GM12872 (cell line): ENCODE results near the gene TRAF7.

Experiments used
- TF ChIP-seq, protein P1 (sequence below): IDR thresholded peaks from 3 replicates; pipeline ENCODE4 v1.5.1; 2011; ENCODE audit warnings: low read depth, mild to moderate bottlenecking, low read length, moderate library complexity; ENCODE audit not compliant: insufficient read depth

TRAF7 gene

DNA sequence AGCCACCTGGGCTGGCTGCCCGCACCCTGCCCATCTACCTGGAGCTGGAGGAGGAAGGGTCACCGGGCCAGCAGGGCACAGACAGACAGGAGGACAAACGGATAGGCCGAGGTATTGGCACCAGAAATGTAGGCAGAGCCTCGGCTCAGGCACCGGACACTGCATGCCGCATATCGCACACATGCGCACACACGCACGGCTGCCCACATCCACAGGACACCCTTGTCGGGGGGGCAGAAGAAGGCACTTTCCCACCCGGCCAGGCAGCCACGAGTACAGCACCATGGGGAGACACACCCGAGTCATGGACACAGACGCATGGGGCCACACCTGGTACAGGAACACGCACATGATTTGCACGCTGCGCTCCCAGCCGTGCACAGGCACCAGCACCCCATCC is 26.4 kb downstream of the TRAF7 start:
- TF ChIP-seq, protein P1, sequence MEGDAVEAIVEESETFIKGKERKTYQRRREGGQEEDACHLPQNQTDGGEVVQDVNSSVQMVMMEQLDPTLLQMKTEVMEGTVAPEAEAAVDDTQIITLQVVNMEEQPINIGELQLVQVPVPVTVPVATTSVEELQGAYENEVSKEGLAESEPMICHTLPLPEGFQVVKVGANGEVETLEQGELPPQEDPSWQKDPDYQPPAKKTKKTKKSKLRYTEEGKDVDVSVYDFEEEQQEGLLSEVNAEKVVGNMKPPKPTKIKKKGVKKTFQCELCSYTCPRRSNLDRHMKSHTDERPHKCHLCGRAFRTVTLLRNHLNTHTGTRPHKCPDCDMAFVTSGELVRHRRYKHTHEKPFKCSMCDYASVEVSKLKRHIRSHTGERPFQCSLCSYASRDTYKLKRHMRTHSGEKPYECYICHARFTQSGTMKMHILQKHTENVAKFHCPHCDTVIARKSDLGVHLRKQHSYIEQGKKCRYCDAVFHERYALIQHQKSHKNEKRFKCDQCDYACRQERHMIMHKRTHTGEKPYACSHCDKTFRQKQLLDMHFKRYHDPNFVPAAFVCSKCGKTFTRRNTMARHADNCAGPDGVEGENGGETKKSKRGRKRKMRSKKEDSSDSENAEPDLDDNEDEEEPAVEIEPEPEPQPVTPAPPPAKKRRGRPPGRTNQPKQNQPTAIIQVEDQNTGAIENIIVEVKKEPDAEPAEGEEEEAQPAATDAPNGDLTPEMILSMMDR: no peak

- TF ChIP-seq, protein P1: no peak
Observed at GRCh38 chr16:2183671-2184070, 28.1 kb downstream of the TRAF7 start.

GRCh38 chr16:2184346-2184745 is 28.8 kb downstream of the TRAF7 start:
- TF ChIP-seq, protein P1: no peak

GRCh38 chr16:2184962-2185361 is 29.4 kb downstream of the TRAF7 start:
- TF ChIP-seq, protein P1: no peak

DNA sequence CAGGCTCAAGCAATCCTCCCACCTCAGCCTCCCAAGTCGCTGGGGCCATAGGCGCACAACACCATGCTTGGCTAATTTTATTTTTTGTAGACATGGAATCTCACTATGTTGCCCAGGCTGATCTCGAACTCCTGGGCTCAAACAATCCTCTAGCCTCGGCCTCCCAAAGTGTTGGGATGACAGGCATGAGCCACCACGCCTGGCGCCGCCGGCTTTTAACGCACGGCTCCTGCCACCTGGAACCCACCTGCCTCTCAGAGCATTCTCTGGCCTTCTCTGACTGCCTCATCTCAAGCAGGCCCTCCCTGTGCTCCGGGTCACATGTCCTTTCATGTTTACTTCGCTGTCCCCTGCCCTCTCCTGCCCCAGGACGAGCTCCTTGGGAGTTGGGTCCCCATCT is 30.5 kb downstream of the TRAF7 start:
- TF ChIP-seq, protein P1: no peak

DNA sequence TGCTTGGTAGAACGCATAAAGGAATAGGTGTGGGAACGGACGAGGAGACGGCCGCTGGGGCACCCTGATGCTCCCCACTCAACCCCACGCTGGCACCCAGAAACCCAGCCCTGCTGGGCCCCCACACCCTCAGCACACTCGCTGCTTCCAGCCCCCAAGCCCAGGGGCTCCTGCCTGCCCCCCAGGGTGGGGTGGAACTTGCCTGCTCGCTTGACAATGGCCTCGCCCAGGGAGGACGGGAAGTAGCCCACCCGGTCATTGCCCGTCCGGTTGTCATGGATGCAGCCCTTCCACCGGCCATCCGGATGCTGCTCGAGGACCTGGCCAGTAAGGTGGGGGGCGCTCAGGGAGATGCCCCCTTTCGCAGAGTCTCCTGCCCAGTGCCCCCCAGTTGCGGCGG is 30.9 kb downstream of the TRAF7 start:
- TF ChIP-seq, protein P1: no peak

GRCh38 chr16:2187212-2187611 is 31.6 kb downstream of the TRAF7 start:
- TF ChIP-seq, protein P1: no peak

DNA sequence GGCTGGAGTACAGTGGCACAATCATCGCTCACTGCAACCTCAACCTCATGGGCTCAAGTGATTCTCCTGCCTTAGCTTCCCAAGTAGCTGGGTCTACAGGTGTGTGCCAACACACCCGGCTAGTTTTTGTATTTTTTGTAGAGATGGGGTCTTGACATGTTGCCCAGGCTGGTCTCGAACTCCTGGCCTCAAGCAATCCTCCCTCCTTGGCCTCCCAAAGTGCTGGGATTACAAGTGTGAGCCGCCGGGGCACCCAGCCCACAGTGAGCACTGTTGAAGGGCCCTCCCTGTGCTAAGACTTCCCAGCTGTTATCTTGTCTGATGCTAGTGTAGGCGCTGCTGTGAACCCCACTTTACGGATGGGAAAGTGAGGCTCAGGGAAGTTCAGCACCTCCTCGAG is 32.8 kb downstream of the TRAF7 start:
- TF ChIP-seq, protein P1: no peak
